H1 (cell line): Measurements from ENCODE around the gene FAM240A. TPM values are rescaled to one million over a fixed set of nuclear protein-coding genes. Genes with fewer than 3 reads are reported as not detected.

Experiments used
- CTCF ChIA-PET: fragments of 300-600 bp; sonication (Branson Sonifier 250); formaldehyde crosslinking; loops from one replicate; lab custom pipeline; 2021; ENCODE audit not compliant: partially characterized antibody; lab: Charles Lee
- POLR2A ChIA-PET: fragments of 300-600 bp; sonication (Branson Sonifier 250); formaldehyde crosslinking; loops from one replicate; lab custom pipeline; 2021; ENCODE audit warnings: inconsistent platforms; ENCODE audit not compliant: partially characterized antibody; lab: Charles Lee
- DNase-seq, 2 experiments: peaks; one replicate each; pipeline versions ENCODE4 v3.0.0 to v3.0.0-alpha.2; 2010 to 2022; ENCODE audit warnings: low spot score in 2 of 2, low read depth in 1 of 2, mixed read lengths in 1 of 2
- FAIRE-seq: peaks from 2 replicates; lab custom pipeline; 2011; peaks lifted over from hg19 to GRCh38; lab: Jason Lieb, UNC
- H2AFZ ChIP-seq: 2 replicates; pipeline ENCODE4 v1.8.1; 2012; ENCODE audit warnings: low read length, inconsistent platforms
- H2AK5ac ChIP-seq: 2 replicates; pipeline ENCODE4 v1.6.1; 2013; ENCODE audit warnings: low read depth, low read length
- H2BK120ac ChIP-seq: replicated peaks from 2 replicates; pipeline ENCODE3; 2013; ENCODE audit warnings: low read depth, low read length, inconsistent platforms
- H2BK12ac ChIP-seq: 2 replicates; pipeline ENCODE4 v1.6.1; 2013; ENCODE audit warnings: low read depth, low read length
- H2BK15ac ChIP-seq: 2 replicates; pipeline ENCODE4 v1.6.1; 2013; ENCODE audit warnings: low read length
- H2BK20ac ChIP-seq: 2 replicates; pipeline ENCODE4 v1.6.1; 2013; ENCODE audit warnings: low read length
- H2BK5ac ChIP-seq: 2 replicates; pipeline ENCODE4 v1.6.1; 2013; ENCODE audit warnings: low read depth, low read length
- H3K14ac ChIP-seq: 2 replicates; pipeline ENCODE4 v1.6.1; 2013; ENCODE audit warnings: inconsistent platforms; ENCODE audit not compliant: insufficient read length
- H3K18ac ChIP-seq: 2 replicates; pipeline ENCODE4 v1.6.1; 2013; ENCODE audit warnings: low read length; ENCODE audit errors: extremely low read depth
- H3K23ac ChIP-seq: 2 replicates; pipeline ENCODE4 v1.6.1; 2013; ENCODE audit warnings: inconsistent platforms; ENCODE audit not compliant: insufficient read length
- H3K23me2 ChIP-seq: 2 replicates; pipeline ENCODE4 v1.6.1; 2013; ENCODE audit warnings: low read depth, low read length
- H3K27ac ChIP-seq: 2 replicates; pipeline ENCODE4 v1.6.1; 2011; ENCODE audit warnings: low read depth, low read length, inconsistent platforms
- H3K27me3 ChIP-seq, 4 experiments: replicated peaks in 1 of 4; 1 replicate in 1 of 4; 2 replicates in 3 of 4; pipeline versions ENCODE4 v1.6.1 to v1.8.1; 2011 to 2013; ENCODE audit warnings: low read length in 3 of 4, mild to moderate bottlenecking in 3 of 4, inconsistent platforms in 2 of 4, mixed read lengths in 2 of 4, moderate library complexity in 1 of 4; ENCODE audit not compliant: control insufficient read depth in 3 of 4, insufficient read depth in 3 of 4; ENCODE audit errors: extremely low read depth in 1 of 4
- H3K36me3 ChIP-seq, 4 experiments: 2 replicates each; pipeline versions ENCODE4 v1.6.1 to v1.8.1; 2011 to 2013; ENCODE audit warnings: mild to moderate bottlenecking in 4 of 4, low read length in 3 of 4, moderate library complexity in 2 of 4, control low read depth in 1 of 4, inconsistent platforms in 1 of 4; ENCODE audit not compliant: insufficient read depth in 4 of 4, control insufficient read depth in 2 of 4
- H3K4ac ChIP-seq: replicated peaks from 2 replicates; pipeline ENCODE3; 2013; ENCODE audit warnings: low read length, low read depth, mixed read lengths, inconsistent platforms; ENCODE audit not compliant: insufficient read length
- H3K4me1 ChIP-seq, 4 experiments: replicated peaks in 1 of 4; 1 replicate in 1 of 4; 2 replicates in 3 of 4; pipeline versions ENCODE4 v1.6.1 to v1.8.1; 2011 to 2013; ENCODE audit warnings: low read length in 3 of 4, inconsistent platforms in 2 of 4, mixed read lengths in 1 of 4; ENCODE audit not compliant: insufficient read depth in 4 of 4, control insufficient read depth in 3 of 4
- H3K4me2 ChIP-seq, 2 experiments: 2 replicates each; pipeline versions ENCODE4 v1.6.1 to v1.8.1; 2011 to 2013; ENCODE audit warnings: low read depth in 2 of 2, low read length in 2 of 2, control low read depth in 1 of 2, inconsistent platforms in 1 of 2, mild to moderate bottlenecking in 1 of 2; ENCODE audit not compliant: insufficient read depth in 1 of 2
- H3K4me3 ChIP-seq, 4 experiments: fragments of 200-600, 300-600 bp in 1 of 4; sonication (generic), shearing (Covaris generic), sonication (Bioruptor Twin) in 1 of 4; 2 replicates each; pipeline versions ENCODE4 v1.5.1 to v1.8.1; 2011 to 2016; ENCODE audit warnings: low read length in 4 of 4, low read depth in 3 of 4, control low read depth in 2 of 4, inconsistent platforms in 2 of 4, mild to moderate bottlenecking in 2 of 4, mixed read lengths in 1 of 4, moderate library complexity in 1 of 4; ENCODE audit not compliant: insufficient read depth in 2 of 4; ENCODE audit errors: extremely low read depth in 1 of 4
- H3K56ac ChIP-seq: replicated peaks from 2 replicates; pipeline ENCODE3; 2013; ENCODE audit warnings: low read depth, mild to moderate bottlenecking, mixed read lengths, low read length, inconsistent platforms; ENCODE audit not compliant: insufficient read length
- H3K79me1 ChIP-seq: 2 replicates; pipeline ENCODE4 v1.6.1; 2013; ENCODE audit warnings: low read depth, low read length, control low read depth
- H3K79me2 ChIP-seq, 2 experiments: 2 replicates each; pipeline versions ENCODE4 v1.6.1 to v1.8.1; 2012 to 2013; ENCODE audit warnings: low read length in 2 of 2, mild to moderate bottlenecking in 2 of 2, inconsistent platforms in 1 of 2; ENCODE audit not compliant: insufficient read depth in 2 of 2, control insufficient read depth in 1 of 2
- H3K9ac ChIP-seq, 4 experiments: replicated peaks in 1 of 4; 1 replicate in 1 of 4; 2 replicates in 3 of 4; pipeline versions ENCODE4 v1.6.1 to v1.8.1; 2011 to 2013; ENCODE audit warnings: low read depth in 3 of 4, low read length in 3 of 4, control low read depth in 2 of 4, mild to moderate bottlenecking in 2 of 4, moderate library complexity in 2 of 4, inconsistent platforms in 1 of 4; ENCODE audit errors: extremely low read depth in 1 of 4
- H3K9me3 ChIP-seq, 2 experiments: 2 replicates each; pipeline versions ENCODE4 v1.6.1 to v1.8.1; 2012 to 2013; ENCODE audit warnings: mild to moderate bottlenecking in 2 of 2, moderate library complexity in 2 of 2, control low read depth in 1 of 2, inconsistent platforms in 1 of 2, low read depth in 1 of 2, low read length in 1 of 2, mixed read lengths in 1 of 2; ENCODE audit not compliant: insufficient read depth in 2 of 2
- H4K20me1 ChIP-seq, 2 experiments: replicated peaks in 1 of 2; 2 replicates each; pipeline versions ENCODE3 to v1.8.1; 2011 to 2013; ENCODE audit warnings: inconsistent platforms in 2 of 2, low read length in 2 of 2, mild to moderate bottlenecking in 1 of 2; ENCODE audit not compliant: insufficient read depth in 2 of 2, control insufficient read depth in 1 of 2
- H4K5ac ChIP-seq: 2 replicates; pipeline ENCODE4 v1.6.1; 2013; ENCODE audit warnings: low read length, low read depth, mixed read lengths, inconsistent platforms; ENCODE audit not compliant: insufficient read length
- H4K8ac ChIP-seq: 2 replicates; pipeline ENCODE4 v1.8.0; 2013; ENCODE audit warnings: mild to moderate bottlenecking, moderate library complexity, low read length, inconsistent platforms; ENCODE audit not compliant: insufficient read depth; ENCODE audit errors: extremely low read depth
- H4K91ac ChIP-seq: replicated peaks from 2 replicates; pipeline ENCODE3; 2013; ENCODE audit warnings: low read length, mixed read lengths, inconsistent platforms; ENCODE audit not compliant: insufficient read length
- CREB1 ChIP-seq: IDR thresholded peaks from 2 replicates; pipeline ENCODE4 v1.6.1; 2012; ENCODE audit warnings: inconsistent platforms
- GABPA ChIP-seq: IDR thresholded peaks from 2 replicates; pipeline ENCODE4 v1.6.1; 2011; ENCODE audit warnings: mild to moderate bottlenecking, low read length, moderate library complexity, borderline replicate concordance; ENCODE audit not compliant: insufficient read depth
- MAFK ChIP-seq: IDR thresholded peaks from 2 replicates; pipeline ENCODE4 v1.6.1; 2012; ENCODE audit warnings: low read depth, mild to moderate bottlenecking, improper control_type of control experiment, low read length
- NRF1 ChIP-seq: IDR thresholded peaks from 2 replicates; pipeline ENCODE4 v1.6.1; 2011; ENCODE audit warnings: mild to moderate bottlenecking, low read depth, low read length, improper control_type of control experiment
- POU5F1 ChIP-seq: IDR thresholded peaks from 2 replicates; pipeline ENCODE4 v1.6.1; 2011; ENCODE audit warnings: low read depth, mild to moderate bottlenecking, low read length, moderate library complexity
- RFX5 ChIP-seq: IDR thresholded peaks from 2 replicates; pipeline ENCODE4 v1.6.1; 2011; ENCODE audit warnings: low read depth, low read length, improper control_type of control experiment, borderline replicate concordance
- SIX5 ChIP-seq: IDR thresholded peaks from 2 replicates; pipeline ENCODE4 v1.6.1; 2011; ENCODE audit warnings: mild to moderate bottlenecking, low read depth, low read length
- SUZ12 ChIP-seq: fragments of 200-600 bp; sonication (generic); IDR thresholded peaks from 2 replicates; pipeline ENCODE4 v1.6.1; 2012; ENCODE audit warnings: mild to moderate bottlenecking, inconsistent platforms, low read length, moderate library complexity, mixed read lengths
- TEAD4 ChIP-seq: IDR thresholded peaks from 2 replicates; pipeline ENCODE4 v1.6.1; 2012; ENCODE audit warnings: low read depth, low read length, inconsistent platforms, mixed read lengths
- polyA plus RNA-seq, 7 experiments: library from polyadenylated mRNA; depleted of rRNA in 3 of 7; stranded (reverse) in 5 of 7; unstranded in 2 of 7; fragments of >200 nt in 5 of 7; fragments of 200-250 nt in 2 of 7; gene quantifications; 1 replicate in 5 of 7; 2 replicates in 1 of 7; 4 replicates in 1 of 7; pipeline versions ENCODE4 v1.2.1 to v1.2.3, GENCODE V29; 2011 to 2013; ENCODE audit warnings: missing spikeins in 2 of 7, mixed read lengths in 2 of 7
- total RNA-seq: library from RNA; stranded (reverse); fragmentation: NEBNext Ultra II Directional; extraction: Animal tissue kit (Norgen Biotek cat#: 25700); gene quantifications from 2 replicates; pipeline ENCODE4 v1.2.1, GENCODE V29; 2021

The FAM240A gene
- total and polyA plus RNA-seq, 2 of the 8 experiments (the other 6 are each of a cell fraction or from before 2014, with no cell fraction given): 0.08 TPM; not detected in 1

DNA sequence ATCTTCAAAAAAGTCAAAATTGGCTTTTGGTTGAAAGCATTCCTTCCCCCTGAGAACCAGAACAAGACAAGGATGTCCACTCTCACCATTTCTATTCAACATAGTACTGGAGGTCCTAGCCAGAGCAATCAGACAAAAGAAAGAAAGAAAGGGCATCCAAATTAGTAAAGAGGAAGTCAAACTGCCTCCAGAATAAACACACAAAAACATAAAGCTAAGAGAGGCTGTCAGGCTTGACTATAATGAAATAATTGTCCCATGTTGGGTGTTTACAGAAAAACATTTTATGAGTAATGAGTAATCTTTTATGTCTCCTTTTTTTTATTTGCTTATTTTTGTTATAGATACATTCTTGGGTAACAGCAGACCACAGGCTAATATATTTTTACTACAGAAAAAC is 18.3 kb upstream of the FAM240A start:
- no peak for TF ChIP-seq POU5F1
- no peak for TF ChIP-seq GABPA
- no peak for TF ChIP-seq SUZ12
- TF ChIP-seq CREB1: no peak
- TF ChIP-seq TEAD4: no peak
- TF ChIP-seq RFX5: no peak
- TF ChIP-seq NRF1: no peak
- TF ChIP-seq MAFK: no peak
- TF ChIP-seq SIX5: no peak
- H2BK120ac ChIP-seq: no peak overlapping the region
- H3K4ac ChIP-seq: no peak overlapping the region
- H3K79me1 ChIP-seq: no peaks in the 10 kb centered on the region
- POLR2A ChIA-PET: interaction anchor here (0.8 to 2.5 kb wide), 8 partner anchors 8 to 35 kb away, joined by 3 to 13 read pairs (median 6); a partner anchor contains a TSS
- H2BK20ac ChIP-seq: no peak overlapping the region
- no peak overlapping the region for H3K14ac ChIP-seq
- no peak overlapping the region for H3K4me3 ChIP-seq
- peaks cover under 1 to 4% (median 3%) of the 10 kb centered on the region in 4 experiments; a peak in 5 of 7 replicates for H3K4me1 ChIP-seq
- H4K20me1 ChIP-seq: no peaks in the 10 kb centered on the region
- no peak overlapping the region for H3K56ac ChIP-seq
- no peak overlapping the region for H2AK5ac ChIP-seq
- 0 out of 7 replicates have a peak, but pooled peaks cover 0 to 3% (median 0%) of the 10 kb centered on the region in 4 experiments for H3K27me3 ChIP-seq
- no peak overlapping the region for H3K4me2 ChIP-seq
- H3K27ac ChIP-seq: no peak overlapping the region
- H3K23me2 ChIP-seq: no peaks in the 10 kb centered on the region
- H2BK12ac ChIP-seq: no peak overlapping the region
- H2BK5ac ChIP-seq: no peak overlapping the region
- DNase-seq (no peak), FAIRE-seq (no peak)
- peaks cover 16 to 30% of the 10 kb centered on the region in 2 experiments for H3K9me3 ChIP-seq
- H2BK15ac ChIP-seq: no peak overlapping the region
- H3K23ac ChIP-seq: no peak overlapping the region
- H2AFZ ChIP-seq: no peak overlapping the region
- H3K36me3 ChIP-seq: no peaks in the 10 kb centered on the region
- CTCF ChIA-PET: interaction anchor here (0.6 to 2.4 kb wide), 14 partner anchors 9 to 114 kb away, joined by 3 to 16 read pairs (median 4); no protein-coding TSS in a partner anchor
- no peak overlapping the region for H3K9ac ChIP-seq
- no peak overlapping the region for H4K5ac ChIP-seq
- H4K91ac ChIP-seq: no peak overlapping the region
- no peak overlapping the region for H4K8ac ChIP-seq
- H3K79me2 ChIP-seq: no peaks in the 10 kb centered on the region
- no peak overlapping the region for H3K18ac ChIP-seq
